ENCODE data around the gene ENHO. TPM values are rescaled to one million over a fixed set of nuclear protein-coding genes. Genes with fewer than 3 reads are reported as not detected.
A peak's percentile ranks its signal among the peaks of the same experiment; 100 is the strongest.

ENHO gene
- total RNA-seq, 1 donor from 2014 or later, result not detected

GRCh38 chr9:34508463-34508862, 14.3 kb downstream of the ENHO start:
- DNase-seq (ENCODE audit: low spot score), result peak; percentile 67

DNA sequence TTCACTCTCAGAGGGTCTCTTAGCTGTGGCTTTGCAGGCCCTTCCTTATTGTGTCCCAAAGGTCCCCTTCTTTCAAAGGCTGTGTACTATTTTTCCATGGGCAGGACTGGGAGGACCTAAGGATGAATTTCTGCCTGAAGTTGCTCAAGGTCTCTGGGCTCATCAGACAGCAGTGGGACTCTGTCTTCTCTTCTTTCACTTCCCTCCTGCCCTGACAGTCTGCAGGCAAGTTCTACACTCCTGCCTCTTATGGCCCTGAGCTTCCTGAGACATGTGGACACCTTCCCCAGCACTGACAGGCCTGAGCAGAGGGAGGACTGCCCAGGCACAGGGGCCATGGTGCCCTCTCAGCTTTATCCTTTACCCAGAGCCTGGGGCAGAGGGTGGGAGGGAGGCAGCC, 14.8 kb downstream of the ENHO start:
- DNase-seq (ENCODE audit: low spot score), result no peak

GRCh38 chr9:34507556-34507955, 15.2 kb downstream of the ENHO start:
- DNase-seq (ENCODE audit: low spot score), result no peak

- no peak for DNase-seq (ENCODE audit: low spot score)
These were observed 16.2 kb downstream of the ENHO start for GRCh38 chr9:34506623-34507022.

DNA sequence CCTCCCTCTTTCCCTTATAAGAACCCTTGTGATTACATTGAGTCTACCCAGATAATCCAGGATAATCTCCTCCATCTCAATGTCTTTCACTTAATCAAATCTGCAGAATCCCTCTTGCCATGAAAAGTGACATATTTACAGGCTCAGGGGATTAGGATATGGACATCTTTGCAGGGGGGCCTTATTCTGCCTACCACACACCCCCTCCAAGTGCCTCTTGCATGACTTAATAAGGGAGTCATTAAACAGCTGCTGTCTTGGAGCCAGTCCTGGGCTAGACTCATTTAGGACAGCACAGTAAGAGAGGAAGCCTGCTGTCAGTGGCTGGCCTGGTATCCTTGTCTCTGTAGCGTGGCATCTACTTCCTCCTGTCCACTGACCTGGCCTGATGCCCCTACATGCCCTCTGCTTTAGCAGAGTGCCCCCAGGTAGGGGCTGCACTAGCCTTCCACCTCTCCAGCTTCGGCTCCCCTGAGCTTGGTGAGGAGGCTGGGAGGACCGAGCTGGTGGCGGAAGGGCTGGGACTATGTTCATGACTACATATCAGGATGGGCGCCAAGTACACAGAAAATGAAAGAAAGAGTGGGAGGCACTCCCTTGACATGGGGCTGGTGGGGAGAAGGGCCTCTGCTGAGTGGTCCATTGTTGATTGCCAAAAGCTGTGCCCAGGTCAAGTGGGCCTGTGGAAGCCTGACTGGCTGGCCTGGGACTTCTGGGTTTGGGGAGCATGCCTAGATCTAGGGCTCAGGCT, 17.2 kb downstream of the ENHO start:
- DNase-seq (ENCODE audit: low spot score), result no peak

- DNase-seq (ENCODE audit: low spot score), result no peak
These were observed 19.4 kb downstream of the ENHO start for GRCh38 chr9:34503406-34503805.

DNA sequence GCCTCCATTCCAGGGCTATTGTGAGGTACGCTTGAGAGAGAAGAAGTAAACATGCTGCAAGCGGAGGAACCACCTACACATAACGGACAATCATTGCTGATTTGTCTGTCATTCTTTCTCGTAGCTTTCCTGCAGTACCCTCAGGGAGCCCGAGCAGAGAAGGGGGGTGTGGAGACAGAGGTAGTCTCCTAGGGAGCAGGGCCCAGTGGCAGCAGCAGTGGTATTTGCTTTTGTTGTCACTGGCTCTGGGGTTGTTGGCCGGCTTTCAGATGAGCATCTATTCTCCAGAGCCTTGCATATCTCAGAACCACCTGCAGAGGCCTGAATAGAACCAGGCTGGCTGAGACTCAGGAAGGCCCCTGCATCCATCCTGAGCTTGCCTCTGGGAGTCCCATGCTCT, 19.9 kb downstream of the ENHO start:
- DNase-seq (ENCODE audit: low spot score), result no peak

DNA sequence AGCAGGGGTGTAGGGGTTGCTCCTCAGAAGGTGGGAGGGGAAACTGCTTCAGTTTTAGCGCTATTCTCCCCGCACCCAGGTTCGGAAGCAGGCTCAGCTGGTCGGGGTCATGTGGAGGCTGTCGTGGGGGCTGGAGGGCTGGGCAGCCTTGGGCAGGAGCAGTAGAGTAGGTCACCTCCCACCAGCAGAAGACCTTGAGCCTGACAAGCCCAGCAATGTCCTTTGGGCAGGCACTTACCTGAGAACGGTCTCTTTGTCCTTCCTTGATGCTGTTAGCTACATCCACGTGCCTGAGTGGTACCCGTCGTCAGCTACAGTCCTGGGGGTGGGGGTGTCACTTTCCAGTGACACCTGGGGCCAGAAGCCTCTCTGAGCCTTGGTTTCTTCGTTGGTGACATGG, 20.3 kb downstream of the ENHO start:
- no peak for DNase-seq (ENCODE audit: low spot score)

DNA sequence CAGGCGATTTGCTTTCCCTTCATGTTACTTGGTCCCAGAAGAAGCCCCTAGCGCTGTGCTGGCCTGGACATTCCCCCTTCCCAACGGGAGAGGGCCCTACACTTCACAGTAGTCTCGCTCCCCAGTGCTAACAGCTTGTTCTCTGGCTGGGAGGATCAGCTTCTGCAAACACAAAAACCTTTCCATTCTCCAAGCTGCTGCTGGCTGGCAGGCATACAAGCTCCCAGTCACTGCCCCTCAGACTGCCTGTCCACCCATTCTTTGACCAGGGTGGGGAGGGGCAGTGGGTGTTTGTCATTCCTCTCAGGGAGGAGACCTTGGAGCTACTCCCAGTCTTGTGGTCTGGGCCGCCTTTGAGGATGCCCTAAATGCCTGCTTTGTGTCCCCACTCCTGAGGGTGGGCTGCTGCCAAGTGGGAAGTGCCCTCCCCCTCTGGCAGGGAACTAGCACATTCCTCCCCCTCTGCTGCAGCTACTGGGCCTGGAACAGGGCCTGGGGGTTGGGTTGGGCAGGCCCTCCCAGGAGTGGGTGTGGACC, 20.8 kb downstream of the ENHO start:
- DNase-seq (ENCODE audit: low spot score), result peak; percentile 78

DNA sequence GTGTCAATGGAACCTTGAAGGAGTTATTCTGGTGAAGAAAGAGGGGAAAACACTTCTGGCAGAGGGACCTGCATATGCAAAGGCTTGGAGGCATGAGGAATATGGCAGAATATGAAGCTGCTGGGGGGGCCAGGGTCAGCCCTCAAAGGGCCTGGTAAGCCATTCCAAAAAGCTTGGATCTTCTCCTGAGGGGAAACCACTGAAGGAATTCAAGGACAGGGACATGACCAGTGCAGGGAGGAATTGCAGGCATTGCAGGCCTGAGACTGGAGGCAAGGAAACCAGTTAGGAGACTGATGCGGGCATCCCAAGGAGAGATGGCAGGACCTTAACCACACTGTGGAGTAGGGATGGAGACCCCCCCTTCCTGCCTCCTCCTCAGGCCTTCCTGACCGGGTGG, 21.4 kb downstream of the ENHO start:
- no peak for DNase-seq (ENCODE audit: low spot score)

- DNase-seq (ENCODE audit: low spot score), result no peak
These were observed 22.0 kb downstream of the ENHO start for GRCh38 chr9:34500623-34501267.

DNA sequence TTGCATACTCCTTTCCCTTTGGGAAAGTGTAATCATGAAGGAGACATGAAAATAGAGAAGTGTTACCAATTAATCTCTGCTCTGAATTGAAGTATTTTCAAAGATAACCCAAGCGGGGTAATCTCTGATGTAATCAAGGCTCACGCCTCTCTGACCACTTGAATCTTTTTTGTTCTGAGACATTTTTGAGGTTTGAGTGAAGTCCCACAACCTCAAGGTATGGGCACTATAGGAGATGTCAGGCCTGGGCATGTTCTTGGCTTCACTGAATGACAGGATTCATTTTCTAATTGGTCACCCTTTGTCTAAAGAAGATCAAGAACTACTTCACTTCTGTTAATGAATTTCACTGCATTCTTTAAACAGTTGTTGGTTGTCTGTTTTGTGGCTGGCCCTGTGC, 23.7 kb downstream of the ENHO start:
- DNase-seq (ENCODE audit: low spot score), result no peak

GRCh38 chr9:34498553-34498952, 24.2 kb downstream of the ENHO start:
- no peak for DNase-seq (ENCODE audit: low spot score)

DNA sequence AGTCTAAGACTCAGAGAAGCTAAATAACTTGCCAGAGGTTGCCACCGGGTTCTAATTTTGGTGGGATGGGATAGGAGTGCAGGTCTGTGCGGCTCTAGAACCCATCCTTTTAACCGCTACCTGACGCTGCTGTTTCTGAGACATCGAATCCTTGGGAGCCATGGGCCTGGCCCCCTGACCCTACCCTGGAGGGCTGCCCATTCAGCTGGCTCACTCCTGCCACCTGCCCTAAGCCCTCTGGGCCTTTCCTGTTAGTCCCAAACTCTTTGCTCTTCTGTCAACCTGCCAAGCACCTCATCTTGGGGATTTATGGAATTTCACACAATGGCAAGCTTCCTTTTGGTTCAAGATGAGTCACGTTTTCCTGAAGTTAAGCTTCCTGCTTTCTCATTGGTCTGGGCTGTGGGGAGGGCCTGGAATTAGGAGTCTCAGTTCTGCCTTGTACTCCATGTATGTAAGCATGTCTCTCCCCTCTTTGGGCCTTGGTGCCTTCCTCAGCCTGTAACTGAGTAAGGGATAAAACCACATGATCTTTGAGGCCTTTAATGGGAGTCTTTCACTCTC, 26.6 kb downstream of the ENHO start:
- DNase-seq (ENCODE audit: low spot score), result no peak

DNA sequence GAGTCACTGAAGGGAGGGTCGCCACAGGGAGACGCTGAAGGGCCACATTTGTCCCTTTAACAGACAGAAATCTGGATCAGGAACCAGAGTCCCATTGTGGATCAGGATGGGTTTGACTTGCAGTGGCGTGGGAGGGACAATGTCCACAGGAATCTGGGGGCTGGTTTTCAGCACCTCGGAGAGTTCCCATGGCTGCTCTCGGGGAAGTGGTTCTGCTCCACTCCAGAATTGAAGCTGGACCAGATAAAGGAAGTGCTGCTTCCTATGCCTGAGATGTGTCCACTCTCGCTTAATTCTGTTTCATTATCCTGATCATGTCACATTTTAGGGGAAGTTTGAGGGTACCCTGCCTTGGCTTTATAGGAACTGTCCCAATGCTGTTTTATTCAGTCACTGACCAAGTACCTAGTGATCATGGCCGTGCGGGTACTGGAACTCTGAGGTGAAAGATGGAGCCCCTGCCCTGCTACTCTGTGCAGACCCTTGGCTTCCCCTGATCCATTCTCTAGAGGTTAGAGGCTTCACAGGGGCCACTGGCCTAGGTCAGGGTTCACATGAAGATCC, 28.7 kb downstream of the ENHO start:
- peak; percentile 28 for DNase-seq (ENCODE audit: low spot score)

DNA sequence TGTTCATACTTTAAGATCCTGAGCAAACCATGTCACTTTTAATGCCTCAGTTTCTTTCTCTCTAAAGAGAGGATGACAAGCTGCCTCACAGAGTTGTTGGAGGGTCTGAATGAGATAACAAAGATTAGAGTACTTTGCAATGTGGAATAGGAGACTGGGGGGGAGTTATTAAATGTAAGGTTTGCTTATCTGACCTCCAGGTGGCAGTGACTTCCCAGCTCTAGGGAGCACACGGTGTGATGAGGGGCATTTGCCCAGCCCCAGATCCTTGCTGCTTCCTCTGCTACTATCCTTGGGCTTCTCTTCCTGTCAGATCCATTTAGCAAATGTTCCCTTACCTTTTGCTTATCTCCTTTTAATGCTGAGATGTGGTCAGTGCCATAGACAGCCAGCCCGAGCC, 30.7 kb downstream of the ENHO start:
- DNase-seq (ENCODE audit: low spot score), result no peak

DNA sequence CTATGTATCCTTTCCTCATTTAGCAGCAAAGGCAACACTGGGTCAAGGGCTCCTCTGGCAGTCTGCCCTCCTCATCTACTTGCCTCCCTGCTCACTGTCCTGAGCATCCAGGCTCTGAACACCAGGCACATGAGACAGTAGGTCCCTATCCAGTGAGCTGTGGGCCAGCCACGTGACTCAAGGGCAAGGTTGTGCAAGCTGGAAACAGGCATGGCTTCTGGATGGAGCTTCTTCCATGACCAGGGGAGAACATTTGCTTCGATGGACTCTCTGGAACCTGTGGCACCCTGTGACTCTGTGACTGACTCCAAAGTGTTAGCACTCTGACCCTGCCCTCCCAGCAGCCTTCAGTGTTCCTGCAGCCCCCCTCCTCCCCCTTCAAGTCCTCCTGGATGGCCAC, 31.2 kb downstream of the ENHO start:
- peak; percentile 55 for DNase-seq (ENCODE audit: low spot score)

- no peak for DNase-seq (ENCODE audit: low spot score)
These were observed 32.0 kb downstream of the ENHO start for GRCh38 chr9:34490760-34491159.

DNA sequence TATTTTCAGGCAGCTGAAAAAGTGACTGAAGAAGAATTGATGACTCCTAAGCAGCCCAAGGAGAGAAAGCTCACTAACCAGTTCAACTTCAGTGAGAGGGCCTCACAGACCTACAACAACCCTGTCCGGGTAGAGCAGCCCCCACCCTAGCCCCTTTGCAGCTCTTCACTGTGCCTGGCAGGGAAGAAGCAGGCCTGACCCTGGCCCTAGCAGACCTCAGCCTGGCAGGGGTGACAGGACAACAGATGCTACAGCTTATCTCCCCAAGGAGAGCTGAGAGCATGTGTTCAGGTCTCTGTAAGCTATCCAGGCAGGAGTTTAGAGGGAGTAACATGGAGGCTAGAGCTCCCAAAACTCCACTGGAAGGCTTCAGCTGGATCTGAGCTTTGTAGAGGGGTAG, 32.4 kb downstream of the ENHO start:
- DNase-seq (ENCODE audit: low spot score), result peak; percentile 37

GRCh38 chr9:34486572-34486971, 36.2 kb downstream of the ENHO start:
- no peak for DNase-seq (ENCODE audit: low spot score)

GRCh38 chr9:34485822-34486221, 37.0 kb downstream of the ENHO start:
- peak; percentile 74 for DNase-seq (ENCODE audit: low spot score)

GRCh38 chr9:34484678-34485077, 38.1 kb downstream of the ENHO start:
- peak; percentile 30 for DNase-seq (ENCODE audit: low spot score)
